ENCODE data around the gene RAB24.

DNA sequence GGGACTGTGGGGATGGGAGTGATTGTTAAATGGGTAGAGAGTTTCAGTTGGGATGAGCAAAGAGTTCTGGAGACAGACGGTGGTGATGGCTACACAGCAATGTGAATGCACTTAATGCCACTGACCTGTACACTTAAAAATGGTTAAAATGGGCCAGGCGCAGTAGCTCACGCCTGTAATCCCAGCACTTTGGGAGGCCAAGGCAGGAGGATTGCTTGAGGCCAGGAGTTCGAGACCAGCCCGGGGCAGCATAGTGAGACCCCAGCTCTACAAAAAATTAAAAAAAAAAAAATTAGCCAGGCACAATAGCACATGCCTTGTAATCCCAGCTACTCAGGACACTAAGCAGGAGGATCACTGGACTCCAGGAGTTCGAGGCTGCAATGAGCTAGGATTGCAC is 40.3 kb upstream of the RAB24 start:
- TF ChIP-seq, protein P1, sequence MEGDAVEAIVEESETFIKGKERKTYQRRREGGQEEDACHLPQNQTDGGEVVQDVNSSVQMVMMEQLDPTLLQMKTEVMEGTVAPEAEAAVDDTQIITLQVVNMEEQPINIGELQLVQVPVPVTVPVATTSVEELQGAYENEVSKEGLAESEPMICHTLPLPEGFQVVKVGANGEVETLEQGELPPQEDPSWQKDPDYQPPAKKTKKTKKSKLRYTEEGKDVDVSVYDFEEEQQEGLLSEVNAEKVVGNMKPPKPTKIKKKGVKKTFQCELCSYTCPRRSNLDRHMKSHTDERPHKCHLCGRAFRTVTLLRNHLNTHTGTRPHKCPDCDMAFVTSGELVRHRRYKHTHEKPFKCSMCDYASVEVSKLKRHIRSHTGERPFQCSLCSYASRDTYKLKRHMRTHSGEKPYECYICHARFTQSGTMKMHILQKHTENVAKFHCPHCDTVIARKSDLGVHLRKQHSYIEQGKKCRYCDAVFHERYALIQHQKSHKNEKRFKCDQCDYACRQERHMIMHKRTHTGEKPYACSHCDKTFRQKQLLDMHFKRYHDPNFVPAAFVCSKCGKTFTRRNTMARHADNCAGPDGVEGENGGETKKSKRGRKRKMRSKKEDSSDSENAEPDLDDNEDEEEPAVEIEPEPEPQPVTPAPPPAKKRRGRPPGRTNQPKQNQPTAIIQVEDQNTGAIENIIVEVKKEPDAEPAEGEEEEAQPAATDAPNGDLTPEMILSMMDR (IDR thresholded peaks at IDR 0.05 in 4 of 5, conservative IDR thresholded peaks at IDR 0.05 in 1 of 5): no peak
- TF ChIP-seq POLR2A (IDR thresholded peaks at IDR 0.05): no peak

Data from gastrocnemius medialis (tissue), 4 donors.